Endothelial cell of umbilical vein (primary cell): Measurements from ENCODE around the gene ENDOG. TPM values are rescaled to one million over a fixed set of nuclear protein-coding genes. Genes with fewer than 3 reads are reported as not detected.

Experiments
- BruUV-seq: library from RNA; stranded (reverse); fragments of 400-500 nt; replicated peaks from 2 replicates; lab custom pipeline; 2021; lab: Mats Ljungman, UMichigan
- CTCF ChIA-PET: fragments of 300-600, 350-600 bp; sonication (Branson Sonifier 250); formaldehyde crosslinking; loops from one replicate; lab custom pipeline; 2021; ENCODE audit warnings: antibody characterized with exemption, inconsistent platforms; lab: Charles Lee
- POLR2A ChIA-PET: fragments of 300-600, 350-600 bp; sonication (Branson Sonifier 250); formaldehyde crosslinking; loops from one replicate; lab custom pipeline; 2021; ENCODE audit warnings: antibody characterized with exemption, inconsistent platforms; lab: Charles Lee
- DNase-seq: peaks from one replicate; pipeline ENCODE4 v3.0.0-alpha.2; 2011; ENCODE audit warnings: low read depth, low spot score
- FAIRE-seq: peaks from 2 replicates; lab custom pipeline; 2011; peaks lifted over from hg19 to GRCh38; lab: Jason Lieb, UNC
- H2AFZ ChIP-seq: 2 replicates; pipeline ENCODE4 v1.6.0; 2012; ENCODE audit warnings: low read depth, low read length, control low read depth, inconsistent platforms
- H3K27ac ChIP-seq: 2 replicates; pipeline ENCODE4 v1.5.1; 2011; ENCODE audit warnings: low read depth, mild to moderate bottlenecking, control low read depth, low read length, moderate library complexity; ENCODE audit not compliant: insufficient read depth
- H3K27me3 ChIP-seq, 2 experiments: 2 replicates each; pipeline versions ENCODE4 v1.6.0 to v1.6.1; 2011; ENCODE audit warnings: low read length in 2 of 2, mixed read lengths in 1 of 2; ENCODE audit not compliant: control insufficient read depth in 2 of 2, insufficient read depth in 2 of 2
- H3K36me3 ChIP-seq, 2 experiments: 2 replicates in 1 of 2; 3 replicates in 1 of 2; pipeline ENCODE4 v1.5.1; 2011; ENCODE audit warnings: low read length in 2 of 2, mild to moderate bottlenecking in 1 of 2, moderate library complexity in 1 of 2; ENCODE audit not compliant: control insufficient read depth in 2 of 2, insufficient read depth in 2 of 2; ENCODE audit errors: extremely low read depth in 1 of 2
- H3K4me1 ChIP-seq: 3 replicates; pipeline ENCODE4 v1.5.1; 2011; ENCODE audit warnings: mild to moderate bottlenecking, low read length; ENCODE audit not compliant: control insufficient read depth, insufficient read depth; ENCODE audit errors: extremely low read depth
- H3K4me2 ChIP-seq: 2 replicates; pipeline ENCODE4 v1.6.1; 2011; ENCODE audit warnings: low read length, control low read depth, mixed read lengths; ENCODE audit not compliant: insufficient read depth
- H3K4me3 ChIP-seq, 3 experiments: fragments of 200-600 bp in 1 of 3; sonication (generic), shearing (Covaris generic) in 1 of 3; replicated peaks in 1 of 3; 2 replicates each; pipeline ENCODE4 v1.5.1; 2011 to 2016; ENCODE audit warnings: control low read depth in 3 of 3, low read length in 3 of 3, mild to moderate bottlenecking in 2 of 3, inconsistent platforms in 1 of 3, low read depth in 1 of 3, moderate library complexity in 1 of 3; ENCODE audit not compliant: insufficient read depth in 1 of 3
- H3K79me2 ChIP-seq: 2 replicates; pipeline ENCODE4 v1.6.0; 2012; ENCODE audit warnings: low read length, inconsistent platforms; ENCODE audit not compliant: control insufficient read depth, insufficient read depth
- H3K9ac ChIP-seq: replicated peaks from 2 replicates; pipeline ENCODE3; 2011; ENCODE audit warnings: low read length, control low read depth; ENCODE audit not compliant: insufficient read depth; ENCODE audit errors: extremely low read depth
- H3K9me1 ChIP-seq: replicated peaks from 3 replicates; pipeline ENCODE4 v1.6.0; 2011; ENCODE audit warnings: mild to moderate bottlenecking, low read length; ENCODE audit not compliant: control insufficient read depth, insufficient read depth; ENCODE audit errors: extremely low read depth
- H3K9me3 ChIP-seq: replicated peaks from 2 replicates; pipeline ENCODE4 v1.5.1; 2012; ENCODE audit warnings: low read length, inconsistent platforms; ENCODE audit not compliant: control insufficient read depth, insufficient read depth
- H4K20me1 ChIP-seq: replicated peaks from 2 replicates; pipeline ENCODE3; 2011; ENCODE audit warnings: mild to moderate bottlenecking, low read length; ENCODE audit not compliant: control insufficient read depth, insufficient read depth; ENCODE audit errors: extremely low read depth
- CTCF ChIP-seq, 2 donors: IDR thresholded peaks; 1 replicate in 1 of 2; 2 replicates in 1 of 2; pipeline ENCODE4 v1.5.1; 2011; ENCODE audit warnings: low read length in 2 of 2, mild to moderate bottlenecking in 2 of 2, moderate library complexity in 2 of 2, control low read depth in 1 of 2, inconsistent platforms in 1 of 2, low read depth in 1 of 2; ENCODE audit not compliant: insufficient read depth in 1 of 2; ENCODE audit errors: extremely low read depth in 1 of 2
- EZH2 ChIP-seq: IDR thresholded peaks from 2 replicates; pipeline ENCODE4 v1.6.1; 2012; ENCODE audit warnings: borderline replicate concordance, low read depth, mild to moderate bottlenecking, moderate library complexity, low read length, inconsistent platforms; ENCODE audit not compliant: severe bottlenecking
- FOS ChIP-seq: IDR thresholded peaks from 2 replicates; pipeline ENCODE4 v1.6.1; 2011; ENCODE audit warnings: mild to moderate bottlenecking, low read length, moderate library complexity, borderline replicate concordance; ENCODE audit not compliant: insufficient read depth
- GATA2 ChIP-seq: IDR thresholded peaks from 2 replicates; pipeline ENCODE4 v1.7.0; 2011; ENCODE audit warnings: low read depth, mild to moderate bottlenecking, moderate library complexity, mixed read lengths, low read length; ENCODE audit not compliant: insufficient read length, insufficient read depth
- JUN ChIP-seq: IDR thresholded peaks from 2 replicates; pipeline ENCODE4 v1.6.1; 2011; ENCODE audit warnings: borderline replicate concordance, low read depth; ENCODE audit not compliant: insufficient read length, insufficient read depth
- MAX ChIP-seq: IDR thresholded peaks from 2 replicates; pipeline ENCODE4 v1.6.1; 2011; ENCODE audit not compliant: insufficient read depth, insufficient read length
- MYC ChIP-seq: IDR thresholded peaks from one replicate; pipeline ENCODE4 v1.6.1; 2011; ENCODE audit warnings: mild to moderate bottlenecking, low read depth, low read length
- POLR2A ChIP-seq: IDR thresholded peaks from 2 replicates; pipeline ENCODE4 v1.6.1; 2012; ENCODE audit warnings: low read depth, mild to moderate bottlenecking, control low read depth, low read length
- POLR2AphosphoS5 ChIP-seq: IDR thresholded peaks from 2 replicates; pipeline ENCODE4 v1.6.1; 2012; ENCODE audit warnings: low read depth, mild to moderate bottlenecking, control low read depth, low read length, moderate library complexity; ENCODE audit not compliant: insufficient read depth
- dilution Hi-C: fragments of 300-500 bp; cut with MboI; formaldehyde crosslinking; loops from one replicate; pipeline ENCODE4 v1.15.0; 2019; ENCODE audit warnings: low sequenced_read_pairs; ENCODE audit not compliant: extremely low pct_ligation_motif_present
- intact Hi-C: fragments of 100-400 bp; cut with micrococcal nuclease; formaldehyde crosslinking; loops from one replicate; pipeline ENCODE4 v1.10.0; 2022
- polyA plus RNA-seq, 4 experiments: library from polyadenylated mRNA; depleted of rRNA in 3 of 4; stranded (reverse) in 3 of 4; unstranded in 1 of 4; fragments of >200 nt; gene quantifications; 2 replicates each; pipeline versions ENCODE4 v1.2.1 to v1.2.3, GENCODE V29; 2011 to 2012; ENCODE audit warnings: missing spikeins in 1 of 4
- total RNA-seq: library from RNA; stranded (reverse); gene quantifications from 2 replicates; pipeline ENCODE4 v1.2.3, GENCODE V29; 2021

The ENDOG gene
- total and polyA plus RNA-seq, 2 donors (not counting 3 experiments of a cell fraction or from before 2014, with no cell fraction given): 18.0 to 21.1 TPM

GRCh38 chr9:128823903-128824406 is 5.7 kb downstream of the ENDOG start:
- CTCF ChIA-PET: no interaction called here
- no TSS peak for BruUV-seq
- H3K79me2 ChIP-seq: peaks cover 7% of the 10 kb centered on the region
- H3K4me2 ChIP-seq: no peak overlapping the region
- TF ChIP-seq EZH2 (no peak), GATA2 (no peak), MAX (no peak), JUN (no peak), CTCF (IDR thresholded peaks at IDR 0.05; ENCODE audit: extremely low read depth in 1 of 2, insufficient read depth in 1 of 2, low read depth in 1 of 2, low read length in 2 of 2) (no peak), POLR2A (no peak), POLR2AphosphoS5 (no peak), MYC (no peak), FOS (no peak)
- no peaks in the 10 kb centered on the region for H3K9me3 ChIP-seq
- FAIRE-seq: no peak
- no peak overlapping the region for H3K9ac ChIP-seq
- POLR2A ChIA-PET: no interaction called here
- no peak overlapping the region for H3K4me3 ChIP-seq
- peaks cover 11% of the 10 kb centered on the region for H3K4me1 ChIP-seq
- H4K20me1 ChIP-seq: no peaks in the 10 kb centered on the region
- no peak overlapping the region for H2AFZ ChIP-seq
- no peaks in the 10 kb centered on the region for H3K27me3 ChIP-seq
- dilution Hi-C loops: no loop called here
- intact Hi-C loops: no loop called here
- DNase-seq: no peak
- no peaks in the 10 kb centered on the region for H3K9me1 ChIP-seq
- peaks cover 5 to 53% of the 10 kb centered on the region in 2 experiments for H3K36me3 ChIP-seq
- H3K27ac ChIP-seq: no peak overlapping the region
